ENCODE results near the gene KRTAP10-5. TPM values are rescaled to one million over a fixed set of nuclear protein-coding genes. Genes with fewer than 3 reads are reported as not detected.
"Not testable (repeated sequence)": the region's sequence is repeated elsewhere in the genome, so short reads cannot be mapped to it uniquely, and the experiment has no call there.

Gene KRTAP10-5, protein sequence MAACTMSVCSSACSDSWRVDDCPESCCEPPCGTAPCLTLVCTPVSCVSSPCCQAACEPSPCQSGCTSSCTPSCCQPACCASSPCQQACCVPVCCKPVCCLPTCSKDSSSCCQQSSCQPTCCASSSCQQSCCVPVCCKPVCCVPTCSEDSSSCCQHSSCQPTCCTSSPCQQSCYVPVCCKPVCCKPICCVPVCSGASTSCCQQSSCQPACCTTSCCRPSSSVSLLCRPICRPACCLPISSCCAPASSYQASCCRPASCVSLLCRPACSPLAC
- not detected in 2 replicates for total RNA-seq (2011; cell fraction: chromatin; rRNA removed; ENCODE audit: low replicate concordance)
- not detected in 2 replicates for total RNA-seq (2011; cell fraction: nucleolus; rRNA removed)
- total RNA-seq (2011; cell fraction: nucleoplasm; rRNA removed), result not detected in 2 replicates
- total RNA-seq (2014; rRNA removed) (not detected in 2 replicates), total RNA-seq (2014; rRNA removed; fragmentation: Illumina TruSeq; extraction: Trizol) (not detected in 2 replicates), total RNA-seq (2015; rRNA removed; fragmentation: Illumina TruSeq; extraction: Trizol) (not detected in 2 replicates), total RNA-seq (2021) (not detected in 2 replicates), polyA plus RNA-seq (2011; rRNA removed) (not detected in 2 replicates), polyA plus RNA-seq (2014; fragmentation: Illumina TruSeq; extraction: Trizol) (not detected in 2 replicates), polyA plus RNA-seq (2014; fragmentation: Nextera tagmentation; extraction: Ambion mirVana) (not detected), polyA plus RNA-seq (2014; rRNA removed) (not detected in 2 replicates), polyA minus RNA-seq (2011; rRNA and poly(A)+ RNA removed) (not detected in 2 replicates), Bru-seq, nascent RNA (not detected), BruChase-seq, experiment 1, labeled RNA remaining after a 2-hour chase (not detected), BruChase-seq, experiment 2, labeled RNA remaining after a 6-hour chase (not detected)
- not detected in 2 replicates for polyA plus RNA-seq (2011; cell fraction: cytosol; rRNA removed)
- polyA plus RNA-seq (2011; cell fraction: nucleus; rRNA removed), result not detected in 2 replicates
- not detected in 2 replicates for polyA plus RNA-seq (2012)
- not detected in 2 replicates for polyA minus RNA-seq (2011; cell fraction: cytosol; rRNA and poly(A)+ RNA removed)
- polyA minus RNA-seq (2011; cell fraction: nucleus; rRNA and poly(A)+ RNA removed), result not detected in 2 replicates
- long read RNA-seq, experiment 1, result 0 reads
- long read RNA-seq, experiment 2, result 0 reads
- long read RNA-seq, experiment 3, result 0 reads

DNA sequence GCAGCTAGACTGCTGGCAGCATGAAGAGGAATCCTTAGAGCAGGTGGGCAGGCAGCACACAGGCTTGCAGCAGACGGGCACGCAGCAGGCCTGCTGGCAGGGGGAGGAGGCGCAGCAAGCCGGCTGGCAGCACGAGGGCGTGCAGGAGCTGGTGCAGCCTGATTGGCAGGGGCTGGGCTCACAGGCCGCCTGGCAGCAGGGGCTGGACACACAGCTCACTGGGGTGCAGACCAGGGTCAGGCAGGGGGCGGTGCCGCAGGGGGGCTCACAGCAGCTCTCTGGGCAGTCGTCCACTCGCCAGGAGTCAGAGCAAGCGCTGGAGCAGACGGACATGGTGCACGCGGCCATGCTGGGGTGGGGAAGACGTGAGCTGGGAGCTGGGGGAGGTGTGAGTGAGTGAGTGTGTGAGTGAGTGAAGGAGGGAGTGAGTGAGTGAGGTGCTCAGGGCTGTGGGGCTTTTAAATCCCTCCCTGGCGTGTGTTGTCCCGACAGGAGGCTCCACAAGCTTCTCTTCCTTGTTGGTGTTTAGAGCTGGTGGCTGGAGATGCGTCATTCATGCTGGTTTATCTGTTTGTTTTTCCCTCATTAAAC, at the start of gene KRTAP10-5:
TSS of gene KRTAP10-5 (minus strand) at position 374 of the 591 bp plus-strand sequence. CDS start at position 348, 26 bp downstream.
- H4K20me1 ChIP-seq (replicated peaks; ENCODE audit: control insufficient read depth, insufficient read depth, low read length); H2AFZ ChIP-seq (ENCODE audit: low read depth, low read length); ATAC-seq; H3K79me2 ChIP-seq (ENCODE audit: control insufficient read depth, insufficient read depth, low read length); in situ Hi-C loops (cut with MboI); H3K9ac ChIP-seq (ENCODE audit: insufficient read depth in 1 of 2, low read depth in 2 of 2, low read length in 2 of 2); H3K36me3 ChIP-seq (ENCODE audit: control insufficient read depth, insufficient read depth, low read length); H3K9me1 ChIP-seq (ENCODE audit: control insufficient read depth, insufficient read depth, low read length); BruUV-seq (replicated peaks); H3K4me1 ChIP-seq (replicated peaks in 1 of 2; ENCODE audit: control insufficient read depth in 2 of 2, insufficient read depth in 2 of 2, low read length in 2 of 2); intact Hi-C loops (cut with micrococcal nuclease); FAIRE-seq; DNase-seq (ENCODE audit: extremely low read depth in 1 of 4, low spot score in 3 of 4); H3K9me3 ChIP-seq (replicated peaks; ENCODE audit: control insufficient read depth, insufficient read depth, low read depth, low read length); CTCF ChIA-PET (ENCODE audit: low intra/inter-chr PET ratio); H3K4me2 ChIP-seq (ENCODE audit: insufficient read depth, low read length); H3K27ac ChIP-seq (ENCODE audit: extremely low read depth, low read depth, low read length); H3K4me3 ChIP-seq: not testable (repeated sequence)
- POLR2A ChIA-PET, result interaction anchor here (0.7 to 1.4 kb wide), 2 partner anchors 19 to 182 kb away, joined by 3 read pairs; no protein-coding TSS in a partner anchor
- WGBS (ENCODE audit: insufficient coverage, low coverage, missing lambda C conversion rate), result 3% methylated on average over 15 of the region's 19 CpGs
- peaks cover 0 to 16% of the 10 kb centered on the region in 2 experiments; a peak in 3 of 5 replicates for H3K27me3 ChIP-seq (ENCODE audit: control insufficient read depth in 2 of 2, insufficient read depth in 2 of 2, low read length in 2 of 2)
